Stimulated activated effector memory CD8-positive, alpha-beta T cell treated with anti-CD3 and anti-CD28 coated beads, Interleukin-12 subunit alpha, Interleukin-12 subunit beta, amount 100 ng/mL, for 72 hours (primary cell): ENCODE results near the gene TRIM29.

ENCODE experiments used
- ATAC-seq: fragments of 150-1000 bp; cut with Tn5 transposase; 2 replicates; pipeline ENCODE4 v1.10.0; 2021
- DNase-seq, 2 donors: peaks; one replicate each; pipeline ENCODE4 v3.0.0; 2021 to 2022; ENCODE audit warnings: low spot score in 2 of 2
- H3K27ac Mint-ChIP-seq: one replicate; pipeline ENCODE4 v1.8.0; 2022; ENCODE audit warnings: mild to moderate bottlenecking, mixed read lengths
- H3K36me3 Mint-ChIP-seq: one replicate; pipeline ENCODE4 v1.8.0; 2022; ENCODE audit warnings: mild to moderate bottlenecking, mixed read lengths
- H3K4me1 Mint-ChIP-seq: one replicate; pipeline ENCODE4 v1.8.0; 2022; ENCODE audit warnings: mixed read lengths
- H3K4me3 Mint-ChIP-seq: one replicate; pipeline ENCODE4 v1.8.0; 2022; ENCODE audit warnings: mild to moderate bottlenecking, mixed read lengths
- H3K9me3 Mint-ChIP-seq: one replicate; pipeline ENCODE4 v1.8.0; 2022; ENCODE audit warnings: mixed read lengths

The TRIM29 gene

DNA sequence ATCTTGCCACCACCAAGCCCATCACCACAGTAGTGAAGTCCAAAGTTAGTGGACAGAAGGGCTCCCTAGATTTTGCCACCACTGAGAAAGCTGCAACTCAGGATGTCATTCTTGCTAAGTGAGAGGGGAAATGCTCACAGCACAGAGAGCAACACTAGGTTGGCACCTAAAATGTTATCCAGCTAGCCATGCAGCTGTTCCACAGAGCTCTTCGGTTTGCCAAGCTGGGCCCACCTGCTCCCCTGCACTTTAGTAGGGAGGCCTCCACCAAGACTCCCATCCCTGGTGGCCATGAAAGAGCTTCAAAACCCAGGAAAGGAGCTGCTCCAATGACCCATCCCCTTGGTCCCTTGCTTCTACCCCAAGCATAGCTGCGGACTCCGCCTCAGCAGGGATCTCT, 63.8 kb downstream of the TRIM29 start:
- H3K36me3 Mint-ChIP-seq: no peaks in the 10 kb centered on the region
- no peak for ATAC-seq
- no peaks in the 10 kb centered on the region for H3K9me3 Mint-ChIP-seq
- no peak overlapping the region for H3K27ac Mint-ChIP-seq
- H3K4me3 Mint-ChIP-seq: no peak overlapping the region
- peaks cover 8% of the 10 kb centered on the region for H3K4me1 Mint-ChIP-seq
- DNase-seq: no peak

DNA sequence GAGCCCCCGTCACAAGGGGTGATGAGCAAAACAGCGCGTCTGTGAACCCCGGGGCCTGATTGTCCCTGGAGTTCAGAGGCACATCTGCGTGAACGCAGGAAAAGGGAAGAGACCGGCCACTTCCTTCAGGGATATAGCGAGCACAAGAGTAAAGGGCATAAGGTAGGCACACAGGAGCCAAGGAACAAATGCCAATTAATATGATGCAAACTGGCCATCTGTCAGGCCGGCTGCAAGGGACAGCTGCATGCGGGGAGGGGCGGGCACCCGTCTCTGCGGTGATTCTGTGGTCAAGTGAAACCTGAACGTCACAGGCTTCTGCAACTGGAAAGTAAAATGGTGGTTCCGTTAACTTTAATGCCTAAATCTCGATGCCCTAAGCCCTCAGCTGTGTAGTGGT, 64.7 kb downstream of the TRIM29 start:
- no peaks in the 10 kb centered on the region for H3K36me3 Mint-ChIP-seq
- no peak for ATAC-seq
- H3K27ac Mint-ChIP-seq: no peak overlapping the region
- H3K4me1 Mint-ChIP-seq: peaks cover 4% of the 10 kb centered on the region
- H3K4me3 Mint-ChIP-seq: no peak overlapping the region
- no peak for DNase-seq
- H3K9me3 Mint-ChIP-seq: no peaks in the 10 kb centered on the region

DNA sequence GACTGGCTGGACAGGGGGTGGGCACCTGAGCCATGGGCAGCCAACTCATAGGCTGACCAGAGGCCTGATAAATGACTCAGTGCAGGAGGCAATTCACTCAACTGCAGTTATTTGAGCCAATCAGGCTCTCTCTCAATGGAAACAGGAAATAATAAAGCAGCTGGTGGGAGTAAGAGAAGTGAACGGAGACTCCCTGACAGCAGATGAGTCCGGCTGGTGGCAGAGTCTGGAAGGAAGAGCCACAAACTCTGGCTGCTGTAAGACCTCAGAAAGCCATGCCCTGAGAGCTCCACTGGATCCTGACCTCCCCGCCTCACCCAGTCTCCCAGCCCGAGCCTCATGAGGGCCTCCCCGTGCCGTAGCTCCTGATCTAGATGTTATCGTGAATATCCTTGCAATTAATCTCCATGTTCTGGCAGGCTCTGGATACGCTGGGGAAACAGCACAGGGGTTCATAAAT, 69.8 kb downstream of the TRIM29 start:
- no peaks in the 10 kb centered on the region for H3K4me1 Mint-ChIP-seq
- no peaks in the 10 kb centered on the region for H3K36me3 Mint-ChIP-seq
- H3K4me3 Mint-ChIP-seq: no peak overlapping the region
- H3K27ac Mint-ChIP-seq: no peak overlapping the region
- no peaks in the 10 kb centered on the region for H3K9me3 Mint-ChIP-seq
- ATAC-seq (no peak), DNase-seq (no peak)

- no peaks in the 10 kb centered on the region for H3K4me1 Mint-ChIP-seq
- H3K36me3 Mint-ChIP-seq: no peaks in the 10 kb centered on the region
- no peak overlapping the region for H3K4me3 Mint-ChIP-seq
- DNase-seq: no peak
- H3K9me3 Mint-ChIP-seq: no peaks in the 10 kb centered on the region
- H3K27ac Mint-ChIP-seq: no peak overlapping the region
- peak; percentile 17 for ATAC-seq
Observed at GRCh38 chr11:120067438-120068113, 70.3 kb downstream of the TRIM29 start.

DNA sequence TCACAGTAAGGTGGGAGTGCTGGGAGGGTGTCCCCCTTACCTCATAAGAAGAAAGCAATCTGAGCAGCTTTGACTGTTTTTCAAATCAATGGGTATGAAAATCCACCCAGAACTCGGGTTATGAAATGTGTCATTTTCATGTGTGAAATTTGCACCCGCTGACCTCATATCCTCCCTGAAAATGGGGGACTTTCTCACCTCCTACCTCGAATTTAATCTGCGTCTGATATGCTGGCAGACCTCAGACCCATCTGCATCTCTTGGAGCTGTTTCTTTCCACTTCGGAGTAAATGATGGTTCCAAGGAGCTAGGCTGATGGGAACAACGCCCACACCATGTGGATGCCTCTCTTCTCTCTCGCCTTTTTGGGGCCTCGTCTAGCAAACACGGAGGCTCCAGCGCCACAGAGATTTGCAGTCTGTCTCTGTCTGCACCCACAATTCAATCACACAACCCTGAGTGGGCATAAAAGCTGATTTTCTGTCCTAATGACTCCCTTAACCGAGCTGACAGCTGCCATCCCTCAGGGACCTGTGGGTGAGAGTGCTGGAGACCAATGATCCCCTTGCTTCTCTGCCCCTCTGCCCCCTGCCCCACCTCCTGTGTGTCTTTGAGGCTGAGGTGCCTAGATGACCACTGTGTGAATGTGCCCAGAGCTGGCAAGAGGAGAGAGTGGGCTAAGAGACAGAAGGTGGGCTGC, 71.0 kb downstream of the TRIM29 start:
- no peak overlapping the region for H3K4me3 Mint-ChIP-seq
- no peaks in the 10 kb centered on the region for H3K36me3 Mint-ChIP-seq
- no peaks in the 10 kb centered on the region for H3K9me3 Mint-ChIP-seq
- DNase-seq (no peak), ATAC-seq (no peak)
- no peak overlapping the region for H3K27ac Mint-ChIP-seq
- no peaks in the 10 kb centered on the region for H3K4me1 Mint-ChIP-seq

DNA sequence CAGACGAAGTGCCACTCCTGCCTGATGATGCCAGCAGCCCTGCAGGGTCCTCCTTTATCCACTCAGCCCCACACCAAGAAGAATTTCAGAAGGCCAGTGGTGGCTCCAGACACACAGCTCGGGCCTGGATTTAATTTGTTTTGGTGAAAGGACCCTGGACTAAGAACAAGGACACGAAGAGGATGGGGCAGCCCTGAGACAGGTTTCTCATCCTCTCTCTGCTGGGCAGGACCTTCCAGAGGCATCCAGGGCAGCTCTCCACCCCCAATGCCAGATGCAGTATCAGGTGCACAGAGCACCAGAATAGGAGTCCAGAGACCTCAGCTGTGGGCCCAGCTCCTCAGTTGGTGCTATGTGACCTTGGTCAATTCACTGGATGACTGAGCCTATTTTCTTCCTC, 72.0 kb downstream of the TRIM29 start:
- no peak overlapping the region for H3K4me3 Mint-ChIP-seq
- no peaks in the 10 kb centered on the region for H3K4me1 Mint-ChIP-seq
- ATAC-seq (no peak), DNase-seq (no peak)
- no peak overlapping the region for H3K27ac Mint-ChIP-seq
- H3K36me3 Mint-ChIP-seq: no peaks in the 10 kb centered on the region
- H3K9me3 Mint-ChIP-seq: no peaks in the 10 kb centered on the region

GRCh38 chr11:120065176-120065575, 72.7 kb downstream of the TRIM29 start:
- H3K4me1 Mint-ChIP-seq: no peaks in the 10 kb centered on the region
- no peaks in the 10 kb centered on the region for H3K9me3 Mint-ChIP-seq
- no peak overlapping the region for H3K4me3 Mint-ChIP-seq
- H3K36me3 Mint-ChIP-seq: no peaks in the 10 kb centered on the region
- ATAC-seq (no peak), DNase-seq (no peak)
- no peak overlapping the region for H3K27ac Mint-ChIP-seq

- Mint-ChIP-seq H3K4me3 (no peak overlapping the region), H3K36me3 (no peaks in the 10 kb centered on the region), H3K9me3 (no peaks in the 10 kb centered on the region), H3K27ac (no peak overlapping the region), H3K4me1 (no peaks in the 10 kb centered on the region)
- no peak for DNase-seq
- ATAC-seq: no peak
Observed at GRCh38 chr11:120064341-120064740, 73.6 kb downstream of the TRIM29 start.

DNA sequence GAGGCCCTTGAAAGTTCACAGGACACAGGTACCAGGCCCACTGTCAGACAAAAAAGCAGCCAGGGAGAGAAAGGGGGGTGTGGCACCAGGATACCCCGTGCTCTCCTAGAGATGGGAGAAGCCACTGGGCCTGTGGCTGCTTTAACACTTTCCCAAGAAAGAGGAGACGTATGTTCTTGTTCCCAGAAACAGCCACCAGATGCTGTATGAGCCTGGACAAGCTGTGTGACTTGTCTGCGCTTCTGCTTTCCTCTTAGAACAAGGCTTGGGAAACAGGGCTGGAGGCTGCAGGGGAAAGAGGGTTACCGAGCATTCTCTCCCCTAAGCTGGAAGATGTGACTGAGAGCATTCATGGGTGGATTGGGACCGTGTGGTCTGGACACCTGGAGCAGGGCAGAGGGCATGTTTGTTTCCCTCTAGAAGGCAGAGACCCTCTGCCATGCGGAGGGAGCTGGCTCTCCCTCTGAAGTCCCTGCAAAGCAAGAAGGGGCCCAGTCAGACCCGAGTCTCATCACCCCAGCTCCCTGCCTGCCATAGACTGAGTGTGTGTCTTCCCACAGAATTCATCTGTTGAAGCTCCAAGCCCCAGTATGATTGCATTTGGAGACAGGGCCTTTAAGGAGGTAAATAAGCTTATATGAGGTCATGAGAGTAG, 74.1 kb downstream of the TRIM29 start:
- Mint-ChIP-seq H3K9me3 (no peaks in the 10 kb centered on the region), H3K27ac (no peak overlapping the region), H3K4me1 (no peaks in the 10 kb centered on the region), H3K4me3 (no peak overlapping the region), H3K36me3 (no peaks in the 10 kb centered on the region)
- no peak for DNase-seq
- ATAC-seq: no peak

DNA sequence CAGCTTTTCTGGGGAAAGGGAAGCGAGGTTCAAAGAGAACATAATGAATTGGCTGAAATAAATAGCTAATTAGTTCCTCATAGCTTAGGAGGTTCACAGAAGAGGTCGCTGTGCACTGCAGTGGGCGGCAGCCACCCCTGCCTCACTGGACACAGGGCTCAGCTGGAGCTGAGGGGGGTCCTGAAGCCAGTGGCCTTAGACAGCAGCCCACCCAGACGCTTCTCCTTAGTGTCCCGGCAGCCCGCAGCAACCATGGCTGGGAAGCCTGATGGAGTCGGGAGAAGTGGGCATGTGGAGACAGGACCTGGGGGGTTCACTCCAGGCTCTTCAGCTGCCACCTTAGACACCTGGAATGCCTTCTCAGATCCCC, 75.4 kb downstream of the TRIM29 start:
- ATAC-seq: no peak
- no peaks in the 10 kb centered on the region for H3K9me3 Mint-ChIP-seq
- no peak for DNase-seq
- H3K4me3 Mint-ChIP-seq: no peak overlapping the region
- no peaks in the 10 kb centered on the region for H3K4me1 Mint-ChIP-seq
- H3K36me3 Mint-ChIP-seq: no peaks in the 10 kb centered on the region
- no peak overlapping the region for H3K27ac Mint-ChIP-seq

DNA sequence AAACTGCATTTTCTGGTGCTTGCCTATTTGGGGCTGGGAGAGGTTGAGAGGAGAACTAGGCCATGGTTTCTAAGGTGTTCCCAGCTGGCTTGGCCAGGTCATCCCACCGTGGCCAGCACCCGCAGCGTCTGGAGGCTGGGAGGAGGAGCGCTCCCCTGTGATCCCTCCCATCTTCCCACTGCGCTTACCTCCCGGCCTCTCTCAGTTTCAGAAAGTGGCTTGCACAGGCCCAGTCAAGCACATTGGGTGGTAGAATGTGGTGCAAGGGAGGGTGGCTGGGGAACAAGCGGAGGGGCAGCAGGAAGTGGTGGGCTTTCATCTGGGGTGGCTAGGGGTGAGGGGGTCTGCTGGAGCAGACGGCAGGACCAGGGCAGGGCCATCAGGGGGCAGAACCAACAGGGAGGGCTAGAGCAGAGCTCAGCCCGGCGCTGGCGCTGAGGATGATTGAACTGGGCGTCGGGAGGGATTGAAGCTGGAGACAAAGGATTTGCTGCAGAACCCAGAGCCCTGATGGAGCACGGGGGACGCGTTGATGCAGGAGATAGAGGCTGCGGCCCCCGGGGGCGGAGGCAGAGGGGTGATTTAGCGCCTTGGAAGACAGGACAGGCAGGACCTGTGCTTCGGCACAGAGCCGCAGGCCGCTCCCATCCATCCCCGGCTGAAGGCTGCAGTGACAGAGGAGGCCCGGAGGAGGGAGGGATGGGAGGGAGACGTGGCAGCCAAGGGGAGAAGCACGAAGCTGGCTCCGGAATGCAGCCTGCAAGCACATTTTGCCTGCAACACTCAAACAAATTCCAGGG, 76.0 kb downstream of the TRIM29 start:
- no peak overlapping the region for H3K27ac Mint-ChIP-seq
- DNase-seq (no peak), ATAC-seq (no peak)
- no peaks in the 10 kb centered on the region for H3K36me3 Mint-ChIP-seq
- no peaks in the 10 kb centered on the region for H3K4me1 Mint-ChIP-seq
- no peaks in the 10 kb centered on the region for H3K9me3 Mint-ChIP-seq
- no peak overlapping the region for H3K4me3 Mint-ChIP-seq
